ENCODE data around the gene AHCYL1. TPM values are rescaled to one million over a fixed set of nuclear protein-coding genes. Genes with fewer than 3 reads are reported as not detected.

The AHCYL1 gene
- total and polyA plus RNA-seq, 2 donors (not counting 3 experiments of a cell fraction or from before 2014, with no cell fraction given): 49.2 to 74.2 TPM

DNA sequence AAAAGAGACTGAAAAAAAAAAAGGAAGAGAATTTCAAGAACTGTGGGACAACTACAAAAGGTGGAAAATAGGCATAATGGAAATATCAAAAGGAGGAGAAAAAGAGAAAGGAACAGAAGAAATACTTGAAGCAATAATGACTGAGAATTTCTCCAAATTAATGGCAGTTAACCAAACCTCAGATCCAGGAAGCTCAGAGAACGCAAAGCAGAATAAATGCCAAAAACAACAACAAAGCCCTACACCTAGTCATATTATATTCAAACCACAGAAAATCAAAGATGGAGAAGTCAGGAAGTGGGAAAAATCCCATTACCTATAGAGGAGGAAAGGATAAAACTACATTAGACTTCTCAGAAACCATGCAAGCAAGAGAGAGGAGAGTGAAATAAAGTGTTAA, 20.7 kb upstream of the AHCYL1 start:
- DNase-seq (ENCODE audit: low read depth, low spot score): peak; percentile 35
- Histone ChIP-seq H3K4me2 (ENCODE audit: insufficient read depth, low read length) (no peak overlapping the region), H3K9me3 (replicated peaks; ENCODE audit: control insufficient read depth, insufficient read depth, low read length) (no peaks in the 10 kb centered on the region), H3K27me3 (ENCODE audit: control insufficient read depth in 2 of 2, insufficient read depth in 2 of 2, low read length in 2 of 2) (no peaks in the 10 kb centered on the region), H4K20me1 (replicated peaks; ENCODE audit: control insufficient read depth, extremely low read depth, insufficient read depth, low read length) (no peaks in the 10 kb centered on the region), H3K79me2 (ENCODE audit: control insufficient read depth, insufficient read depth, low read length) (no peaks in the 10 kb centered on the region), H3K4me1 (ENCODE audit: control insufficient read depth, extremely low read depth, insufficient read depth, low read length) (peaks cover 13% of the 10 kb centered on the region), H3K9me1 (replicated peaks; ENCODE audit: control insufficient read depth, extremely low read depth, insufficient read depth, low read length) (no peaks in the 10 kb centered on the region), H3K9ac (replicated peaks; ENCODE audit: extremely low read depth, insufficient read depth, low read length) (no peak overlapping the region), H3K36me3 (ENCODE audit: control insufficient read depth in 2 of 2, extremely low read depth in 1 of 2, insufficient read depth in 2 of 2, low read length in 2 of 2) (no peaks in the 10 kb centered on the region), H3K4me3 (replicated peaks in 1 of 3; ENCODE audit: insufficient read depth in 1 of 3, low read depth in 1 of 3, low read length in 3 of 3) (no peak overlapping the region), H3K27ac (ENCODE audit: insufficient read depth, low read depth, low read length) (no peak overlapping the region), H2AFZ (ENCODE audit: low read depth, low read length) (peak overlapping the region; percentile 7)
- TF ChIP-seq EZH2 (IDR thresholded peaks at IDR 0.05; ENCODE audit: borderline replicate concordance, low read depth, low read length, severe bottlenecking) (no peak), POLR2A (IDR thresholded peaks at IDR 0.05; ENCODE audit: low read depth, low read length) (no peak)
- TF ChIP-seq, protein P1, sequence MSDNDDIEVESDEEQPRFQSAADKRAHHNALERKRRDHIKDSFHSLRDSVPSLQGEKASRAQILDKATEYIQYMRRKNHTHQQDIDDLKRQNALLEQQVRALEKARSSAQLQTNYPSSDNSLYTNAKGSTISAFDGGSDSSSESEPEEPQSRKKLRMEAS (IDR thresholded peaks at IDR 0.05; ENCODE audit: insufficient read depth, insufficient read length): no peak
- intact Hi-C loops (cut with micrococcal nuclease) (no loop called here), dilution Hi-C loops (cut with MboI; ENCODE audit: extremely low pct_ligation_motif_present, low sequenced_read_pairs) (no loop called here)
- peak; percentile 71 for FAIRE-seq
- no TSS peak for BruUV-seq (replicated peaks)
- ChIA-PET CTCF (interaction anchor here (0.8 to 1.6 kb wide), 2 partner anchors 12 to 20 kb away, joined by 3 to 6 read pairs; partner anchors contain the start of gene AHCYL1), POLR2A (no interaction called here)

DNA sequence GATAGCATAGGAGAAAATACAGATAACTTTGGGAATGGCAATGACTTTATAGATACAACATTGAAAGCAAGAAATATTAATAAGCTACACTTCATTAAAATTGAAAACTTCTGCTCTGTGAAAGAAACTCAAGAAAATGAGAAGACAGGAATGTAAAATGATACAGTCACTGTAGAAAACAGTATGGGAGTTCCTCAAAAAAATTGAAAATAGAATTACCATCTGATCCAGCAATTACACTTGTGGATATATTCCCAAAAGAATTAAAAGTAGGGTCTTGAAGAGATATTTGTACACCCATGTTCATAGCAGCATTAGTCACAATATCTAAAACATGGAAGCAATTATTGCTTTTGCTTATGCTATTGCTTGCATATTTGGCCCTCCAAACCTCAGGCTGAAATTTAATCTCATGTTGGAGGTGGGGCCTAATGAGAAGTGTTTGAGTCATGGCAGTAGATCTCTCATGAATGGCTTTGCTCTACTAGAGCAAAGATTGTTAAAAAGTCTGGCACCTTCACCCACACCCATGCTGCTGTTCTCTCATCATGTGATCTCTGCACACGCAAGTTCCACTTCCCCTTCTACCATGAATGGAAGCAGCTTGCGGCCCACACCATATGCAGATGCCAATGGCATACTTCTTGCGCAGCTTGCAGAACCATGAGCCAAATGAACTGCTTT, 15.3 kb upstream of the AHCYL1 start:
- H2AFZ ChIP-seq (ENCODE audit: low read depth, low read length): no peak overlapping the region
- H4K20me1 ChIP-seq (replicated peaks; ENCODE audit: control insufficient read depth, extremely low read depth, insufficient read depth, low read length): no peaks in the 10 kb centered on the region
- no peak for TF ChIP-seq POLR2A (IDR thresholded peaks at IDR 0.05; ENCODE audit: low read depth, low read length)
- no peak for TF ChIP-seq FOS (IDR thresholded peaks at IDR 0.05; ENCODE audit: borderline replicate concordance, insufficient read depth, low read length)
- no peak for TF ChIP-seq GATA2 (IDR thresholded peaks at IDR 0.05; ENCODE audit: insufficient read depth, insufficient read length, low read depth, low read length)
- TF ChIP-seq JUN (IDR thresholded peaks at IDR 0.05; ENCODE audit: borderline replicate concordance, insufficient read depth, insufficient read length, low read depth): no peak
- TF ChIP-seq, protein P2, sequence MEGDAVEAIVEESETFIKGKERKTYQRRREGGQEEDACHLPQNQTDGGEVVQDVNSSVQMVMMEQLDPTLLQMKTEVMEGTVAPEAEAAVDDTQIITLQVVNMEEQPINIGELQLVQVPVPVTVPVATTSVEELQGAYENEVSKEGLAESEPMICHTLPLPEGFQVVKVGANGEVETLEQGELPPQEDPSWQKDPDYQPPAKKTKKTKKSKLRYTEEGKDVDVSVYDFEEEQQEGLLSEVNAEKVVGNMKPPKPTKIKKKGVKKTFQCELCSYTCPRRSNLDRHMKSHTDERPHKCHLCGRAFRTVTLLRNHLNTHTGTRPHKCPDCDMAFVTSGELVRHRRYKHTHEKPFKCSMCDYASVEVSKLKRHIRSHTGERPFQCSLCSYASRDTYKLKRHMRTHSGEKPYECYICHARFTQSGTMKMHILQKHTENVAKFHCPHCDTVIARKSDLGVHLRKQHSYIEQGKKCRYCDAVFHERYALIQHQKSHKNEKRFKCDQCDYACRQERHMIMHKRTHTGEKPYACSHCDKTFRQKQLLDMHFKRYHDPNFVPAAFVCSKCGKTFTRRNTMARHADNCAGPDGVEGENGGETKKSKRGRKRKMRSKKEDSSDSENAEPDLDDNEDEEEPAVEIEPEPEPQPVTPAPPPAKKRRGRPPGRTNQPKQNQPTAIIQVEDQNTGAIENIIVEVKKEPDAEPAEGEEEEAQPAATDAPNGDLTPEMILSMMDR (IDR thresholded peaks at IDR 0.05; ENCODE audit: extremely low read depth in 1 of 2, insufficient read depth in 1 of 2, low read depth in 1 of 2, low read length in 2 of 2): no peak
- TF ChIP-seq POLR2AphosphoS5 (IDR thresholded peaks at IDR 0.05; ENCODE audit: insufficient read depth, low read depth, low read length): no peak
- TF ChIP-seq EZH2 (IDR thresholded peaks at IDR 0.05; ENCODE audit: borderline replicate concordance, low read depth, low read length, severe bottlenecking): no peak
- TF ChIP-seq, protein P1 (IDR thresholded peaks at IDR 0.05; ENCODE audit: insufficient read depth, insufficient read length): no peak
- TF ChIP-seq MYC (IDR thresholded peaks at IDR 0.05; ENCODE audit: low read depth, low read length): no peak
- H3K9me3 ChIP-seq (replicated peaks; ENCODE audit: control insufficient read depth, insufficient read depth, low read length): no peaks in the 10 kb centered on the region
- ChIA-PET CTCF (interaction anchor here (1.5 to 1.6 kb wide), 2 partner anchors 10 to 15 kb away, joined by 6 to 9 read pairs; partner anchors contain the start of gene AHCYL1), POLR2A (no interaction called here)
- DNase-seq (ENCODE audit: low read depth, low spot score): no peak
- H3K27me3 ChIP-seq (ENCODE audit: control insufficient read depth in 2 of 2, insufficient read depth in 2 of 2, low read length in 2 of 2): no peaks in the 10 kb centered on the region
- no peaks in the 10 kb centered on the region for H3K36me3 ChIP-seq (ENCODE audit: control insufficient read depth in 2 of 2, extremely low read depth in 1 of 2, insufficient read depth in 2 of 2, low read length in 2 of 2)
- H3K9ac ChIP-seq (replicated peaks; ENCODE audit: extremely low read depth, insufficient read depth, low read length): no peak overlapping the region
- no peak overlapping the region for H3K27ac ChIP-seq (ENCODE audit: insufficient read depth, low read depth, low read length)
- H3K9me1 ChIP-seq (replicated peaks; ENCODE audit: control insufficient read depth, extremely low read depth, insufficient read depth, low read length): no peaks in the 10 kb centered on the region
- no peaks in the 10 kb centered on the region for H3K79me2 ChIP-seq (ENCODE audit: control insufficient read depth, insufficient read depth, low read length)
- no TSS peak for BruUV-seq (replicated peaks)
- no peak overlapping the region for H3K4me3 ChIP-seq (replicated peaks in 1 of 3; ENCODE audit: insufficient read depth in 1 of 3, low read depth in 1 of 3, low read length in 3 of 3)
- FAIRE-seq: no peak
- no peak overlapping the region for H3K4me2 ChIP-seq (ENCODE audit: insufficient read depth, low read length)
- intact Hi-C loops (cut with micrococcal nuclease): no loop called here
- peaks cover under 1% of the 10 kb centered on the region for H3K4me1 ChIP-seq (ENCODE audit: control insufficient read depth, extremely low read depth, insufficient read depth, low read length)
- dilution Hi-C loops (cut with MboI; ENCODE audit: extremely low pct_ligation_motif_present, low sequenced_read_pairs): no loop called here
